Measurements from ENCODE around the gene IL1A. TPM values are rescaled to one million over a fixed set of nuclear protein-coding genes. Genes with fewer than 3 reads are reported as not detected.

The IL1A gene
- polyA plus RNA-seq, 1 of the 3 experiments (the other 2 are of a cell fraction): not detected

GRCh38 chr2:112733456-112733855 is 50.8 kb downstream of the IL1A start:
- no peak overlapping the region for H2AFZ ChIP-seq (ENCODE audit: low read depth)
- H3K9me2 ChIP-seq: no peaks in the 10 kb centered on the region
- 81% methylated on average over 4 of the region's 4 CpGs for WGBS (ENCODE audit: low lambda C conversion rate)
- POLR2A ChIA-PET: no interaction called here
- no peaks in the 10 kb centered on the region for H3K27me3 ChIP-seq (ENCODE audit: insufficient read depth)
- H3K9ac ChIP-seq: no peak overlapping the region
- H4K20me1 ChIP-seq (ENCODE audit: insufficient read depth): no peaks in the 10 kb centered on the region
- no peak overlapping the region for H3K4me2 ChIP-seq
- no peak for DNase-seq
- H3K9me3 ChIP-seq: no peaks in the 10 kb centered on the region
- no peak overlapping the region for H3K4me3 ChIP-seq (ENCODE audit: low read depth in 2 of 2, low read length in 1 of 2)
- no peaks in the 10 kb centered on the region for H3K79me2 ChIP-seq (ENCODE audit: insufficient read depth)
- H3K4me1 ChIP-seq (ENCODE audit: control insufficient read depth in 1 of 2, insufficient read depth in 2 of 2, low read depth in 1 of 2, low read length in 1 of 2): peaks cover 0 to under 1% of the 10 kb centered on the region in 2 experiments; a peak in 1 of 4 replicates
- H3K27ac ChIP-seq (ENCODE audit: low read depth in 2 of 2, low read length in 1 of 2): no peak overlapping the region
- H3F3A ChIP-seq (replicated peaks; ENCODE audit: insufficient read depth): peaks cover 16% of the 10 kb centered on the region
- TF ChIP-seq, protein P1, sequence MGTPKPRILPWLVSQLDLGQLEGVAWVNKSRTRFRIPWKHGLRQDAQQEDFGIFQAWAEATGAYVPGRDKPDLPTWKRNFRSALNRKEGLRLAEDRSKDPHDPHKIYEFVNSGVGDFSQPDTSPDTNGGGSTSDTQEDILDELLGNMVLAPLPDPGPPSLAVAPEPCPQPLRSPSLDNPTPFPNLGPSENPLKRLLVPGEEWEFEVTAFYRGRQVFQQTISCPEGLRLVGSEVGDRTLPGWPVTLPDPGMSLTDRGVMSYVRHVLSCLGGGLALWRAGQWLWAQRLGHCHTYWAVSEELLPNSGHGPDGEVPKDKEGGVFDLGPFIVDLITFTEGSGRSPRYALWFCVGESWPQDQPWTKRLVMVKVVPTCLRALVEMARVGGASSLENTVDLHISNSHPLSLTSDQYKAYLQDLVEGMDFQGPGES (IDR thresholded peaks at IDR 0.05; ENCODE audit: low read depth, low read length): no peak
- TF ChIP-seq NRF1 (IDR thresholded peaks at IDR 0.05; ENCODE audit: low read depth, low read length) (no peak), MAX (IDR thresholded peaks at IDR 0.05; ENCODE audit: low read depth) (no peak), EP300 (IDR thresholded peaks at IDR 0.05; ENCODE audit: borderline replicate concordance in 1 of 2, low read depth in 1 of 2, low read length in 1 of 2) (no peak), FOXM1 (IDR thresholded peaks at IDR 0.05; ENCODE audit: low read depth) (no peak), SIN3A (IDR thresholded peaks at IDR 0.05; ENCODE audit: borderline replicate concordance, low read depth, low read length) (no peak), EZH2phosphoT487 (IDR thresholded peaks at IDR 0.05; ENCODE audit: borderline replicate concordance, low read depth) (no peak), GATA2 (CRISPR knock-in tag; IDR thresholded peaks at IDR 0.05) (no peak), USF1 (IDR thresholded peaks at IDR 0.05; ENCODE audit: borderline replicate concordance, low read depth) (no peak), ELF1 (IDR thresholded peaks at IDR 0.05) (no peak)
- TF ChIP-seq, protein P2, sequence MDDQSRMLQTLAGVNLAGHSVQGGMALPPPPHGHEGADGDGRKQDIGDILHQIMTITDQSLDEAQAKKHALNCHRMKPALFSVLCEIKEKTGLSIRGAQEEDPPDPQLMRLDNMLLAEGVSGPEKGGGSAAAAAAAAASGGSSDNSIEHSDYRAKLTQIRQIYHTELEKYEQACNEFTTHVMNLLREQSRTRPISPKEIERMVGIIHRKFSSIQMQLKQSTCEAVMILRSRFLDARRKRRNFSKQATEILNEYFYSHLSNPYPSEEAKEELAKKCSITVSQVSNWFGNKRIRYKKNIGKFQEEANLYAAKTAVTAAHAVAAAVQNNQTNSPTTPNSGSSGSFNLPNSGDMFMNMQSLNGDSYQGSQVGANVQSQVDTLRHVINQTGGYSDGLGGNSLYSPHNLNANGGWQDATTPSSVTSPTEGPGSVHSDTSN (IDR thresholded peaks at IDR 0.05): no peak
- CTCF ChIA-PET: interaction anchor here (3.2 kb wide), 1 partner anchor 16 kb away, joined by 16 read pairs; no protein-coding TSS in a partner anchor
- H3K36me3 ChIP-seq (replicated peaks in 1 of 2; ENCODE audit: control insufficient read depth in 1 of 2, insufficient read depth in 2 of 2, low read length in 1 of 2): peaks cover 4% of the 10 kb centered on the region in 2 experiments

- Histone ChIP-seq H3K27ac (ENCODE audit: low read depth in 2 of 2, low read length in 1 of 2) (no peak overlapping the region), H3K27me3 (ENCODE audit: insufficient read depth) (no peaks in the 10 kb centered on the region), H3F3A (replicated peaks; ENCODE audit: insufficient read depth) (peaks cover 5% of the 10 kb centered on the region), H3K4me3 (ENCODE audit: low read depth in 2 of 2, low read length in 1 of 2) (no peak overlapping the region), H3K79me2 (ENCODE audit: insufficient read depth) (no peaks in the 10 kb centered on the region), H2AFZ (ENCODE audit: low read depth) (no peak overlapping the region), H3K4me1 (ENCODE audit: control insufficient read depth in 1 of 2, insufficient read depth in 2 of 2, low read depth in 1 of 2, low read length in 1 of 2) (peaks cover 0 to 6% of the 10 kb centered on the region in 2 experiments; a peak in 1 of 4 replicates), H3K9me2 (no peaks in the 10 kb centered on the region), H3K36me3 (replicated peaks in 1 of 2; ENCODE audit: control insufficient read depth in 1 of 2, insufficient read depth in 2 of 2, low read length in 1 of 2) (no peaks in the 10 kb centered on the region), H3K9me3 (no peaks in the 10 kb centered on the region), H4K20me1 (ENCODE audit: insufficient read depth) (no peaks in the 10 kb centered on the region), H3K9ac (no peak overlapping the region), H3K4me2 (no peak overlapping the region)
- WGBS (ENCODE audit: low lambda C conversion rate): 80% methylated on average over 2 of the region's 2 CpGs
- ChIA-PET POLR2A (no interaction called here), CTCF (interaction anchor here (1.2 to 1.7 kb wide), 4 partner anchors 11 to 210 kb away, joined by 3 to 6 read pairs (median 4); no protein-coding TSS in a partner anchor)
- DNase-seq: no peak
- TF ChIP-seq REST (IDR thresholded peaks at IDR 0.05; ENCODE audit: low read depth, low read length) (no peak), GABPA (IDR thresholded peaks at IDR 0.05; ENCODE audit: low read depth) (no peak), FOSL2 (IDR thresholded peaks at IDR 0.05; ENCODE audit: borderline replicate concordance, low read depth) (no peak), NRF1 (IDR thresholded peaks at IDR 0.05; ENCODE audit: low read depth, low read length) (no peak), RXRA (IDR thresholded peaks at IDR 0.05; ENCODE audit: borderline replicate concordance, low read depth) (no peak), MEF2A (IDR thresholded peaks at IDR 0.05; ENCODE audit: borderline replicate concordance, low read depth) (no peak), FOXM1 (IDR thresholded peaks at IDR 0.05; ENCODE audit: low read depth) (no peak), RAD21 (IDR thresholded peaks at IDR 0.05; ENCODE audit: low read length) (no peak), TCF12 (IDR thresholded peaks at IDR 0.05) (no peak), TEAD4 (IDR thresholded peaks at IDR 0.05; ENCODE audit: borderline replicate concordance, insufficient read depth) (no peak)
- TF ChIP-seq, protein P2 (IDR thresholded peaks at IDR 0.05): no peak
Measured at GRCh38 chr2:112731479-112731878, 52.8 kb downstream of the IL1A start.
